HFFc6 (cell line): ENCODE measurements around the gene SATB2. TPM values are rescaled to one million over a fixed set of nuclear protein-coding genes. Genes with fewer than 3 reads are reported as not detected.

Source experiments
- DNase-seq: peaks from one replicate; pipeline ENCODE4 v3.0.0-alpha.2; 2018
- H3K27ac Mint-ChIP-seq: 2 replicates; pipeline ENCODE4 v1.8.0; 2020; ENCODE audit warnings: mild to moderate bottlenecking, mixed read lengths
- H3K27me3 Mint-ChIP-seq: 2 replicates; pipeline ENCODE4 v1.8.0; 2021; ENCODE audit warnings: mild to moderate bottlenecking, moderate library complexity, mixed read lengths; ENCODE audit not compliant: insufficient read depth
- H3K36me3 Mint-ChIP-seq: 2 replicates; pipeline ENCODE4 v1.8.0; 2021; ENCODE audit warnings: low read depth, mixed read lengths
- H3K4me1 Mint-ChIP-seq: 2 replicates; pipeline ENCODE4 v1.8.0; 2020; ENCODE audit warnings: low read depth, mixed read lengths
- H3K4me3 Mint-ChIP-seq: 2 replicates; pipeline ENCODE4 v1.8.0; 2020; ENCODE audit warnings: mild to moderate bottlenecking, moderate library complexity, mixed read lengths
- H3K9me3 Mint-ChIP-seq: 2 replicates; pipeline ENCODE4 v1.8.0; 2020; ENCODE audit warnings: mild to moderate bottlenecking, mixed read lengths
- total RNA-seq, 6 experiments: library from RNA; stranded (reverse); fragmentation: NEBNext Ultra II Directional; extraction: Animal tissue kit (Norgen Biotek cat#: 25700); gene quantifications; 2 replicates in 1 of 6; 3 replicates in 5 of 6; pipeline ENCODE4 v1.2.3, GENCODE V29; 2021
- TF ChIP-seq, protein P1 (sequence below): fragments of 200-600 bp; sonication (generic); IDR thresholded peaks from 2 replicates; pipeline ENCODE4 v1.5.0; 2021; ENCODE audit warnings: antibody characterized with exemption, mild to moderate bottlenecking

SATB2 gene
- total RNA-seq, 6 experiments from 2014 or later, result 7.4 to 12.7 (median 11.9) TPM

DNA sequence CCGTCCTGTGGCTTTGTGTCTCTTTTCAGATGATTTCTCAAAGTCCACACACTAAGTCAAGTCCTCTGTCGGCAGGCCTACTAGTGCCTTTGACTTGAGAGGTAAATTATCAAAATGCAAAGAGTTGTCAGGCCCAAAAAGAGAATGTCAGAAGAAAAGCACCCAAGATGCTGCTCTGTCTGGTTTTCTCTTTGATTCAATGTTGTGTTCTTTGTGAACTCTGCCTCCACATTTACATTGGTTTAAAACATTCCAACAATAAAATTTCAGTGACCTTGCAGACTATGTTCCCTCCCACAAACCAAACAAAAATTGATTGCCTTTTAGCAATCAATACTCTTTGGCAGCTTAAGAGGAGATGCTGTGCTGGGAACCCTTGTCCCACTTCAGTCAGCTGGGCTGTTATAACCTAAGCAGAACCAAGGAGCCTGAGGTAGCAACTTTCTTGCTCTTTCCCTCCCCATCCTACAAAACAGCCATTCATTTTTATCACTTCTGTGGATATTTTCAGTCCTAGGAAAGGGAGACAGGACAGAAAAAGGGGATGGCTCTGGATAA lies 19.6 kb upstream of the SATB2 start:
- TF ChIP-seq, protein P1, sequence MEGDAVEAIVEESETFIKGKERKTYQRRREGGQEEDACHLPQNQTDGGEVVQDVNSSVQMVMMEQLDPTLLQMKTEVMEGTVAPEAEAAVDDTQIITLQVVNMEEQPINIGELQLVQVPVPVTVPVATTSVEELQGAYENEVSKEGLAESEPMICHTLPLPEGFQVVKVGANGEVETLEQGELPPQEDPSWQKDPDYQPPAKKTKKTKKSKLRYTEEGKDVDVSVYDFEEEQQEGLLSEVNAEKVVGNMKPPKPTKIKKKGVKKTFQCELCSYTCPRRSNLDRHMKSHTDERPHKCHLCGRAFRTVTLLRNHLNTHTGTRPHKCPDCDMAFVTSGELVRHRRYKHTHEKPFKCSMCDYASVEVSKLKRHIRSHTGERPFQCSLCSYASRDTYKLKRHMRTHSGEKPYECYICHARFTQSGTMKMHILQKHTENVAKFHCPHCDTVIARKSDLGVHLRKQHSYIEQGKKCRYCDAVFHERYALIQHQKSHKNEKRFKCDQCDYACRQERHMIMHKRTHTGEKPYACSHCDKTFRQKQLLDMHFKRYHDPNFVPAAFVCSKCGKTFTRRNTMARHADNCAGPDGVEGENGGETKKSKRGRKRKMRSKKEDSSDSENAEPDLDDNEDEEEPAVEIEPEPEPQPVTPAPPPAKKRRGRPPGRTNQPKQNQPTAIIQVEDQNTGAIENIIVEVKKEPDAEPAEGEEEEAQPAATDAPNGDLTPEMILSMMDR, result no peak
- Mint-ChIP-seq H3K4me3 (no peak overlapping the region), H3K27ac (no peak overlapping the region), H3K36me3 (no peaks in the 10 kb centered on the region), H3K4me1 (no peaks in the 10 kb centered on the region), H3K27me3 (peaks cover 36% of the 10 kb centered on the region), H3K9me3 (no peaks in the 10 kb centered on the region)
- DNase-seq, result no peak

DNA sequence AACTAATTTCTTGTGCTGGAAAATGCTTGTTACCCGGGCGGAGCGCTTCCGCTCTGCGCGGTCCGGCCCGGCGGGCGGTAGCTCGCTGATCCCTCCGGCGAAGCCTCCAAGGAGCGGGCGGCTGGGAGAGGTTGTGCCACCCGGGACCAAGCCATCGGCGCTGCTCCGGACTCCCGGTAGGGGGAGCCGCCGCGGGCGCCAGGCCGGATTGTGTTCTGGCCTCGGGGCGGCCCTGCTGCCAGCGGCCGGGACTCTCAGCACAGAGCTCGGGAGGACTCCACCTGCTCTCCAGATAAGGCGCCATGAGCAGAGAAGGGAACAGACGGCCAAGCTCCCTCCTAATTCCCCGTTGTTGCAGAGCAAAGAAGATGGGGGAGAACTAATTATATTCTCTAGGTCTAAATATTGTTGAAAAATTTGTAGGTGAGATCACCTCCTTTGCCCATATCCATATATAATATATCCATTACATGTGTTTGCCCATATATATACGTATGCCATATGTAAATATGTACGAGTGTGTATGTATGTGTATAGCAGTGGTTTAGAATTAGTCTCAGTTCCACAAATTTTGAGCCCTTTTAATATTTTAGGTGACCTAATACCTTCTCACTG lies 13.8 kb upstream of the SATB2 start:
- Mint-ChIP-seq H3K27ac (no peak overlapping the region), H3K4me1 (peaks cover 21% of the 10 kb centered on the region), H3K9me3 (no peaks in the 10 kb centered on the region), H3K36me3 (no peaks in the 10 kb centered on the region), H3K27me3 (peaks cover 76% of the 10 kb centered on the region), H3K4me3 (no peak overlapping the region)
- DNase-seq, result peak; percentile 9
- TF ChIP-seq, protein P1, result peak; percentile 78

GRCh38 chr2:199470672-199471442 lies 13.1 kb upstream of the SATB2 start:
- TF ChIP-seq, protein P1, result no peak
- Mint-ChIP-seq H3K27ac (no peak overlapping the region), H3K9me3 (no peaks in the 10 kb centered on the region), H3K27me3 (peaks cover 79% of the 10 kb centered on the region), H3K4me1 (peaks cover 23% of the 10 kb centered on the region), H3K4me3 (no peak overlapping the region), H3K36me3 (no peaks in the 10 kb centered on the region)
- no peak for DNase-seq

DNA sequence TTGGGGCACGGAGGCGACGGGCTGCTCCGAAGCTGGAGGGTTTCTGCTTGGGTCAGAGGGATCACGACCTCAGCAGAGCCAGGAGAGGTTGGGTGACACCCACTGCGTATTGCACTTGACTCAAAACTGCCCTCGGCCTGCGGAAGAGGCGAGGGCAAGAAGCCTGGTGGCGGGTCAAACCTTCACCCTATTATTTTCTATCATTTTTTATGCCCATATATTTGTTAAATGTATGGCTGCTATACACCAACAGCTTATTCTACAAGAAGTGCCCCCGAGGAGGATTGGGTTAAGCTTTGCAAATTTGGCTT lies 12.6 kb upstream of the SATB2 start:
- H3K27me3 Mint-ChIP-seq, result peaks cover 79% of the 10 kb centered on the region
- no peaks in the 10 kb centered on the region for H3K36me3 Mint-ChIP-seq
- no peak overlapping the region for H3K27ac Mint-ChIP-seq
- peaks cover 23% of the 10 kb centered on the region for H3K4me1 Mint-ChIP-seq
- H3K4me3 Mint-ChIP-seq, result no peak overlapping the region
- H3K9me3 Mint-ChIP-seq, result no peaks in the 10 kb centered on the region
- TF ChIP-seq, protein P1, result no peak
- DNase-seq, result no peak

GRCh38 chr2:199469514-199470360 lies 12.0 kb upstream of the SATB2 start:
- Mint-ChIP-seq H3K27me3 (peaks cover 80% of the 10 kb centered on the region), H3K4me3 (peak overlapping the region; percentile 77; the same call in 1 of the 2 replicates), H3K36me3 (peaks cover 5% of the 10 kb centered on the region; the same call in 1 of the 2 replicates), H3K27ac (no peak overlapping the region), H3K9me3 (no peaks in the 10 kb centered on the region), H3K4me1 (peaks cover 28% of the 10 kb centered on the region)
- TF ChIP-seq, protein P1, result no peak
- DNase-seq, result no peak
